MM.1S (cell line): ENCODE measurements around the gene SLC45A2.
"Not testable (repeated sequence)": the region's sequence is repeated elsewhere in the genome, so short reads cannot be mapped to it uniquely, and the experiment has no call there.

Experiments
- DNase-seq: peaks from one replicate; pipeline ENCODE4 v3.0.0-alpha.2; 2015
- H2AFZ ChIP-seq: fragments of 300-600 bp; sonication (generic); 2 replicates; pipeline ENCODE4 v1.6.0; 2016; ENCODE audit warnings: antibody characterized with exemption, low read length
- H3F3A ChIP-seq: fragments of 300-600 bp; sonication (generic); 2 replicates; pipeline ENCODE4 v1.6.1; 2016; ENCODE audit warnings: mild to moderate bottlenecking, antibody characterized with exemption, low read length, moderate library complexity, mixed read lengths; ENCODE audit not compliant: insufficient read depth
- H3K27ac ChIP-seq: fragments of 300-600 bp; sonication (generic); 2 replicates; pipeline ENCODE4 v1.5.1; 2016; ENCODE audit warnings: mild to moderate bottlenecking, low read length
- H3K27me3 ChIP-seq: fragments of 300-600 bp; sonication (generic); replicated peaks from 2 replicates; pipeline ENCODE4 v1.6.0; 2016; ENCODE audit warnings: low read length; ENCODE audit not compliant: insufficient read depth
- H3K36me3 ChIP-seq: fragments of 300-600 bp; sonication (generic); replicated peaks from 2 replicates; pipeline ENCODE4 v1.6.1; 2016; ENCODE audit warnings: mild to moderate bottlenecking, low read length, mixed read lengths; ENCODE audit not compliant: insufficient read depth
- H3K4me1 ChIP-seq: fragments of 300-600 bp; sonication (generic); 2 replicates; pipeline ENCODE4 v1.6.1; 2016; ENCODE audit warnings: low read length, mixed read lengths
- H3K4me2 ChIP-seq: fragments of 300-600 bp; sonication (generic); 2 replicates; pipeline ENCODE4 v1.6.0; 2016; ENCODE audit warnings: low read depth, low read length
- H3K4me3 ChIP-seq: fragments of 300-600 bp; sonication (generic); 2 replicates; pipeline ENCODE4 v1.5.1; 2016; ENCODE audit warnings: low read length, mixed read lengths
- H3K79me2 ChIP-seq: fragments of 300-600 bp; sonication (generic); 2 replicates; pipeline ENCODE4 v1.6.1; 2016; ENCODE audit warnings: mixed run types, low read length, mixed read lengths
- H3K9ac ChIP-seq: fragments of 300-600 bp; sonication (generic); 2 replicates; pipeline ENCODE4 v1.6.1; 2016; ENCODE audit warnings: low read length, mixed read lengths
- H3K9me2 ChIP-seq: fragments of 300-600 bp; sonication (generic); replicated peaks from 2 replicates; pipeline ENCODE4 v1.6.1; 2016; ENCODE audit warnings: mild to moderate bottlenecking, low read length, mixed read lengths; ENCODE audit not compliant: insufficient read depth
- H3K9me3 ChIP-seq: fragments of 300-600 bp; sonication (generic); replicated peaks from 2 replicates; pipeline ENCODE4 v1.6.1; 2016; ENCODE audit warnings: mild to moderate bottlenecking, low read length, mixed read lengths; ENCODE audit not compliant: insufficient read depth
- H4K20me1 ChIP-seq: fragments of 300-600 bp; sonication (generic); 2 replicates; pipeline ENCODE4 v1.6.1; 2016; ENCODE audit warnings: mild to moderate bottlenecking, low read length, moderate library complexity, mixed read lengths; ENCODE audit not compliant: insufficient read depth
- CTCF ChIP-seq: fragments of 300-600 bp; sonication (generic); IDR thresholded peaks from 2 replicates; pipeline ENCODE4 v1.5.1; 2016; ENCODE audit warnings: antibody characterized with exemption, low read length, mixed read lengths
- EZH2 ChIP-seq: fragments of 300-600 bp; sonication (generic); optimal IDR thresholded peaks from 2 replicates; pipeline ENCODE3; 2017; ENCODE audit warnings: low read depth, mild to moderate bottlenecking, antibody characterized with exemption, low read length, mixed read lengths
- EZH2phosphoT487 ChIP-seq: fragments of 300-600 bp; sonication (generic); IDR thresholded peaks from 2 replicates; pipeline ENCODE4 v1.6.1; 2018; ENCODE audit warnings: antibody characterized with exemption, low read length

Gene SLC45A2

GRCh38 chr5:33984671-33985124 lies at the start of gene SLC45A2:
Gene SLC45A2 (minus strand): TSS chr5:33984693. CDS start chr5:33984583, 110 bp downstream.
- no peak within 1 kb of the TSS for H2AFZ ChIP-seq
- no peak for DNase-seq
- TF ChIP-seq EZH2 (no peak), CTCF (no peak), EZH2phosphoT487 (no peak)

GRCh38 chr5:34031966-34032365 lies 47.5 kb upstream of the SLC45A2 start:
- H3F3A ChIP-seq, result no peaks in the 10 kb centered on the region
- no peaks in the 10 kb centered on the region for H3K4me1 ChIP-seq
- H2AFZ ChIP-seq, result no peak overlapping the region
- no peaks in the 10 kb centered on the region for H3K9me3 ChIP-seq
- H3K9ac ChIP-seq, result no peak overlapping the region
- DNase-seq, result no peak
- H4K20me1 ChIP-seq, result no peaks in the 10 kb centered on the region
- no peaks in the 10 kb centered on the region for H3K36me3 ChIP-seq
- H3K27me3 ChIP-seq, result no peaks in the 10 kb centered on the region
- H3K4me3 ChIP-seq, result no peak overlapping the region
- H3K9me2 ChIP-seq, result no peaks in the 10 kb centered on the region
- TF ChIP-seq EZH2phosphoT487, result no peak
- TF ChIP-seq EZH2, result no peak
- TF ChIP-seq CTCF, result no peak
- H3K4me2 ChIP-seq, result no peak overlapping the region
- no peaks in the 10 kb centered on the region for H3K79me2 ChIP-seq
- H3K27ac ChIP-seq, result no peak overlapping the region

More at GRCh38 chr5:33984671-33985124, at the start of gene SLC45A2:
- H3K9me3 ChIP-seq, result no peaks in the 10 kb centered on the region
- no peaks in the 10 kb centered on the region for H4K20me1 ChIP-seq
- no peaks in the 10 kb centered on the region for H3K4me1 ChIP-seq
- H3K4me3 ChIP-seq, result no peak within 1 kb of the TSS
- H3K79me2 ChIP-seq, result no peaks in the 10 kb centered on the region
- no peaks in the 10 kb centered on the region for H3K36me3 ChIP-seq
- H3K4me2 ChIP-seq, result no peak within 1 kb of the TSS
- H3K9ac ChIP-seq, result no peak within 1 kb of the TSS
- H3F3A ChIP-seq, result no peaks in the 10 kb centered on the region
- H3K27ac ChIP-seq, result no peak within 1 kb of the TSS
- H3K9me2 ChIP-seq, result no peaks in the 10 kb centered on the region
- no peaks in the 10 kb centered on the region for H3K27me3 ChIP-seq

- H3K27me3 ChIP-seq, result no peaks in the 10 kb centered on the region
- TF ChIP-seq CTCF, result no peak
- TF ChIP-seq EZH2, result no peak
- no peak for TF ChIP-seq EZH2phosphoT487
- no peaks in the 10 kb centered on the region for H4K20me1 ChIP-seq
- H3K79me2 ChIP-seq, result no peaks in the 10 kb centered on the region
- H3K4me3 ChIP-seq, result no peak overlapping the region
- H3K9ac ChIP-seq, result no peak overlapping the region
- H3K4me1 ChIP-seq, result no peaks in the 10 kb centered on the region
- no peak overlapping the region for H3K27ac ChIP-seq
- H3K9me2 ChIP-seq, result no peaks in the 10 kb centered on the region
- H3K36me3 ChIP-seq, result no peaks in the 10 kb centered on the region
- H3K4me2 ChIP-seq, result no peak overlapping the region
- H3F3A ChIP-seq, result no peaks in the 10 kb centered on the region
- H2AFZ ChIP-seq, result no peak overlapping the region
- no peak for DNase-seq
- no peaks in the 10 kb centered on the region for H3K9me3 ChIP-seq
These were observed 46.6 kb upstream of the SLC45A2 start for GRCh38 chr5:34031117-34031516.

GRCh38 chr5:34030585-34030984 lies 46.1 kb upstream of the SLC45A2 start:
- H3K9ac ChIP-seq, H3K27me3 ChIP-seq, H3K79me2 ChIP-seq, H3K4me2 ChIP-seq, H3K9me2 ChIP-seq, H3K4me3 ChIP-seq, H3K36me3 ChIP-seq, H3F3A ChIP-seq, DNase-seq, H3K4me1 ChIP-seq, H3K9me3 ChIP-seq, H4K20me1 ChIP-seq, H2AFZ ChIP-seq, H3K27ac ChIP-seq: not testable (repeated sequence)
